Panc1 (cell line): ENCODE results near the gene PLCG1. TPM values are rescaled to one million over a fixed set of nuclear protein-coding genes. Genes with fewer than 3 reads are reported as not detected.
A peak's percentile ranks its signal among the peaks of the same experiment; 100 is the strongest.

Experiments
- ATAC-seq: fragments of 200-7000 bp; cut with Tn5 transposase; 2 replicates; pipeline ENCODE4 v1.9.1; 2020; ENCODE audit warnings: mild to moderate bottlenecking, moderate library complexity
- BruUV-seq: library from RNA; stranded (reverse); fragments of 400-500 nt; replicated peaks from 2 replicates; lab custom pipeline; 2021; lab: Mats Ljungman, UMichigan
- CTCF ChIA-PET: fragments of 300-600 bp; sonication (Branson Sonifier 250); formaldehyde crosslinking; loops from one replicate; lab custom pipeline; 2022; ENCODE audit warnings: antibody characterized with exemption; lab: Charles Lee
- POLR2A ChIA-PET: fragments of 300-600 bp; sonication (Branson Sonifier 250); formaldehyde crosslinking; loops from one replicate; lab custom pipeline; 2022; ENCODE audit warnings: antibody characterized with exemption; lab: Charles Lee
- DNase-seq: peaks from one replicate; pipeline ENCODE4 v3.0.0-alpha.2; 2010; ENCODE audit warnings: low read depth, low spot score
- H3K27ac ChIP-seq: 2 replicates; pipeline ENCODE4 v1.5.1; 2011; ENCODE audit warnings: mild to moderate bottlenecking, low read length, inconsistent platforms
- H3K27me3 ChIP-seq: fragments of 200-500 bp; sonication (Bioruptor generic); 2 replicates; pipeline ENCODE4 v1.6.0; 2014; ENCODE audit warnings: low read length, inconsistent platforms; ENCODE audit not compliant: control insufficient read depth, insufficient read depth
- H3K36me3 ChIP-seq: fragments of 200-500 bp; sonication (Bioruptor generic); 2 replicates; pipeline ENCODE4 v1.5.1; 2014; ENCODE audit warnings: inconsistent platforms, mild to moderate bottlenecking, low read length, moderate library complexity; ENCODE audit not compliant: control insufficient read depth, insufficient read depth
- H3K4me1 ChIP-seq: 2 replicates; pipeline ENCODE4 v1.5.1; 2011; ENCODE audit warnings: inconsistent platforms, mild to moderate bottlenecking, low read length, moderate library complexity; ENCODE audit not compliant: control insufficient read depth, insufficient read depth
- H3K4me3 ChIP-seq, 2 experiments: 2 replicates each; pipeline ENCODE4 v1.5.1; 2011 to 2012; ENCODE audit warnings: low read depth in 2 of 2, low read length in 2 of 2, mild to moderate bottlenecking in 2 of 2, inconsistent platforms in 1 of 2, moderate library complexity in 1 of 2
- H3K9me3 ChIP-seq: fragments of 200-500 bp; sonication (Bioruptor generic); 2 replicates; pipeline ENCODE4 v1.5.1; 2014; ENCODE audit warnings: low read depth, mild to moderate bottlenecking, inconsistent platforms, low read length, moderate library complexity; ENCODE audit not compliant: control insufficient read depth, insufficient read depth
- CTCF ChIP-seq: fragments of 450-650 bp; IDR thresholded peaks from 2 replicates; pipeline ENCODE4 v1.5.1; 2017; ENCODE audit warnings: mild to moderate bottlenecking
- POLR2AphosphoS5 ChIP-seq: IDR thresholded peaks from 2 replicates; pipeline ENCODE4 v1.6.1; 2012; ENCODE audit warnings: mild to moderate bottlenecking, low read depth, low read length, moderate library complexity
- REST ChIP-seq, 2 experiments: IDR thresholded peaks; 2 replicates each; pipeline ENCODE4 v1.6.1; 2011 to 2012; ENCODE audit warnings: low read depth in 2 of 2, control low read depth in 1 of 2, low read length in 1 of 2, mild to moderate bottlenecking in 1 of 2, moderate library complexity in 1 of 2; ENCODE audit not compliant: insufficient read depth in 1 of 2
- SIN3A ChIP-seq: IDR thresholded peaks from 2 replicates; pipeline ENCODE4 v1.6.1; 2012; ENCODE audit warnings: low read depth, mild to moderate bottlenecking, low read length, moderate library complexity, borderline replicate concordance; ENCODE audit not compliant: insufficient read depth
- TCF7L2 ChIP-seq: IDR thresholded peaks from 2 replicates; pipeline ENCODE4 v1.6.1; 2011; ENCODE audit warnings: mild to moderate bottlenecking, low read depth, low read length, inconsistent platforms
- in situ Hi-C: cut with HindIII; loops from 2 replicates; pipeline ENCODE4 v1.10.0; 2016; ENCODE audit warnings: low sequenced_read_pairs, low pct_unique_long_range_greater_than_20kb
- intact Hi-C: fragments of 100-400 bp; cut with micrococcal nuclease; formaldehyde crosslinking; loops from one replicate; pipeline ENCODE4 v1.10.0; 2022; ENCODE audit not compliant: unreplicated experiment
- total RNA-seq: library from RNA; stranded (reverse); gene quantifications from one replicate; pipeline ENCODE4 v1.2.1, GENCODE V29; 2021; ENCODE audit not compliant: unreplicated experiment

The PLCG1 gene
- total RNA-seq, 1 experiment from 2014 or later: 159 TPM

GRCh38 chr20:41101660-41102059 lies 35.7 kb upstream of the PLCG1 start:
- CTCF ChIA-PET: no interaction called here
- POLR2A ChIA-PET: no interaction called here
- BruUV-seq: TSS peak; percentile 23
- H3K27me3 ChIP-seq: no peaks in the 10 kb centered on the region
- no peaks in the 10 kb centered on the region for H3K9me3 ChIP-seq
- no peaks in the 10 kb centered on the region for H3K4me1 ChIP-seq
- in situ Hi-C loops: no loop called here
- no peak overlapping the region for H3K27ac ChIP-seq
- ATAC-seq: no peak
- H3K36me3 ChIP-seq: peaks cover 74% of the 10 kb centered on the region
- no peak for DNase-seq
- TF ChIP-seq SIN3A: no peak
- no peak for TF ChIP-seq POLR2AphosphoS5
- TF ChIP-seq CTCF: no peak
- TF ChIP-seq REST (IDR thresholded peaks at IDR 0.05; ENCODE audit: insufficient read depth in 1 of 2, low read depth in 2 of 2, low read length in 1 of 2): no peak
- TF ChIP-seq TCF7L2: no peak
- intact Hi-C loops: no loop called here
- no peak overlapping the region for H3K4me3 ChIP-seq

- intact Hi-C loops (no loop called here), in situ Hi-C loops (no loop called here)
- no peak for TF ChIP-seq CTCF
- TF ChIP-seq REST (IDR thresholded peaks at IDR 0.05; ENCODE audit: insufficient read depth in 1 of 2, low read depth in 2 of 2, low read length in 1 of 2): no peak
- TF ChIP-seq TCF7L2: no peak
- TF ChIP-seq SIN3A: no peak
- Histone ChIP-seq H3K4me1 (no peaks in the 10 kb centered on the region), H3K36me3 (peaks cover 57% of the 10 kb centered on the region), H3K4me3 (no peak overlapping the region), H3K9me3 (no peaks in the 10 kb centered on the region), H3K27ac (no peak overlapping the region), H3K27me3 (no peaks in the 10 kb centered on the region)
- no peak for DNase-seq
- POLR2A ChIA-PET: no interaction called here
- ATAC-seq: no peak
- BruUV-seq: no TSS peak
- CTCF ChIA-PET: no interaction called here
Measured at GRCh38 chr20:41108531-41108930, 28.8 kb upstream of the PLCG1 start.
